Endothelial cell of umbilical vein (primary cell): Measurements from ENCODE around the gene URAD. TPM values are rescaled to one million over a fixed set of nuclear protein-coding genes. Genes with fewer than 3 reads are reported as not detected.
A peak's percentile ranks its signal among the peaks of the same experiment; 100 is the strongest.

Experiments
- BruUV-seq: library from RNA; stranded (reverse); fragments of 400-500 nt; replicated peaks from 2 replicates; lab custom pipeline; 2021; lab: Mats Ljungman, UMichigan
- CTCF ChIA-PET: fragments of 300-600, 350-600 bp; sonication (Branson Sonifier 250); formaldehyde crosslinking; loops from one replicate; lab custom pipeline; 2021; ENCODE audit warnings: antibody characterized with exemption, inconsistent platforms; lab: Charles Lee
- POLR2A ChIA-PET: fragments of 300-600, 350-600 bp; sonication (Branson Sonifier 250); formaldehyde crosslinking; loops from one replicate; lab custom pipeline; 2021; ENCODE audit warnings: antibody characterized with exemption, inconsistent platforms; lab: Charles Lee
- DNase-seq: peaks from one replicate; pipeline ENCODE4 v3.0.0-alpha.2; 2011; ENCODE audit warnings: low read depth, low spot score
- FAIRE-seq: peaks from 2 replicates; lab custom pipeline; 2011; peaks lifted over from hg19 to GRCh38; lab: Jason Lieb, UNC
- H2AFZ ChIP-seq: 2 replicates; pipeline ENCODE4 v1.6.0; 2012; ENCODE audit warnings: low read depth, low read length, control low read depth, inconsistent platforms
- H3K27ac ChIP-seq: 2 replicates; pipeline ENCODE4 v1.5.1; 2011; ENCODE audit warnings: low read depth, mild to moderate bottlenecking, control low read depth, low read length, moderate library complexity; ENCODE audit not compliant: insufficient read depth
- H3K27me3 ChIP-seq, 2 experiments: 2 replicates each; pipeline versions ENCODE4 v1.6.0 to v1.6.1; 2011; ENCODE audit warnings: low read length in 2 of 2, mixed read lengths in 1 of 2; ENCODE audit not compliant: control insufficient read depth in 2 of 2, insufficient read depth in 2 of 2
- H3K36me3 ChIP-seq, 2 experiments: 2 replicates in 1 of 2; 3 replicates in 1 of 2; pipeline ENCODE4 v1.5.1; 2011; ENCODE audit warnings: low read length in 2 of 2, mild to moderate bottlenecking in 1 of 2, moderate library complexity in 1 of 2; ENCODE audit not compliant: control insufficient read depth in 2 of 2, insufficient read depth in 2 of 2; ENCODE audit errors: extremely low read depth in 1 of 2
- H3K4me1 ChIP-seq: 3 replicates; pipeline ENCODE4 v1.5.1; 2011; ENCODE audit warnings: mild to moderate bottlenecking, low read length; ENCODE audit not compliant: control insufficient read depth, insufficient read depth; ENCODE audit errors: extremely low read depth
- H3K4me2 ChIP-seq: 2 replicates; pipeline ENCODE4 v1.6.1; 2011; ENCODE audit warnings: low read length, control low read depth, mixed read lengths; ENCODE audit not compliant: insufficient read depth
- H3K4me3 ChIP-seq, 3 experiments: fragments of 200-600 bp in 1 of 3; sonication (generic), shearing (Covaris generic) in 1 of 3; replicated peaks in 1 of 3; 2 replicates each; pipeline ENCODE4 v1.5.1; 2011 to 2016; ENCODE audit warnings: control low read depth in 3 of 3, low read length in 3 of 3, mild to moderate bottlenecking in 2 of 3, inconsistent platforms in 1 of 3, low read depth in 1 of 3, moderate library complexity in 1 of 3; ENCODE audit not compliant: insufficient read depth in 1 of 3
- H3K79me2 ChIP-seq: 2 replicates; pipeline ENCODE4 v1.6.0; 2012; ENCODE audit warnings: low read length, inconsistent platforms; ENCODE audit not compliant: control insufficient read depth, insufficient read depth
- H3K9ac ChIP-seq: replicated peaks from 2 replicates; pipeline ENCODE3; 2011; ENCODE audit warnings: low read length, control low read depth; ENCODE audit not compliant: insufficient read depth; ENCODE audit errors: extremely low read depth
- H3K9me1 ChIP-seq: replicated peaks from 3 replicates; pipeline ENCODE4 v1.6.0; 2011; ENCODE audit warnings: mild to moderate bottlenecking, low read length; ENCODE audit not compliant: control insufficient read depth, insufficient read depth; ENCODE audit errors: extremely low read depth
- H3K9me3 ChIP-seq: replicated peaks from 2 replicates; pipeline ENCODE4 v1.5.1; 2012; ENCODE audit warnings: low read length, inconsistent platforms; ENCODE audit not compliant: control insufficient read depth, insufficient read depth
- H4K20me1 ChIP-seq: replicated peaks from 2 replicates; pipeline ENCODE3; 2011; ENCODE audit warnings: mild to moderate bottlenecking, low read length; ENCODE audit not compliant: control insufficient read depth, insufficient read depth; ENCODE audit errors: extremely low read depth
- EZH2 ChIP-seq: IDR thresholded peaks from 2 replicates; pipeline ENCODE4 v1.6.1; 2012; ENCODE audit warnings: borderline replicate concordance, low read depth, mild to moderate bottlenecking, moderate library complexity, low read length, inconsistent platforms; ENCODE audit not compliant: severe bottlenecking
- FOS ChIP-seq: IDR thresholded peaks from 2 replicates; pipeline ENCODE4 v1.6.1; 2011; ENCODE audit warnings: mild to moderate bottlenecking, low read length, moderate library complexity, borderline replicate concordance; ENCODE audit not compliant: insufficient read depth
- JUN ChIP-seq: IDR thresholded peaks from 2 replicates; pipeline ENCODE4 v1.6.1; 2011; ENCODE audit warnings: borderline replicate concordance, low read depth; ENCODE audit not compliant: insufficient read length, insufficient read depth
- MAX ChIP-seq: IDR thresholded peaks from 2 replicates; pipeline ENCODE4 v1.6.1; 2011; ENCODE audit not compliant: insufficient read depth, insufficient read length
- MYC ChIP-seq: IDR thresholded peaks from one replicate; pipeline ENCODE4 v1.6.1; 2011; ENCODE audit warnings: mild to moderate bottlenecking, low read depth, low read length
- POLR2A ChIP-seq: IDR thresholded peaks from 2 replicates; pipeline ENCODE4 v1.6.1; 2012; ENCODE audit warnings: low read depth, mild to moderate bottlenecking, control low read depth, low read length
- dilution Hi-C: fragments of 300-500 bp; cut with MboI; formaldehyde crosslinking; loops from one replicate; pipeline ENCODE4 v1.15.0; 2019; ENCODE audit warnings: low sequenced_read_pairs; ENCODE audit not compliant: extremely low pct_ligation_motif_present
- intact Hi-C: fragments of 100-400 bp; cut with micrococcal nuclease; formaldehyde crosslinking; loops from one replicate; pipeline ENCODE4 v1.10.0; 2022
- polyA plus RNA-seq, 4 experiments: library from polyadenylated mRNA; depleted of rRNA in 3 of 4; stranded (reverse) in 3 of 4; unstranded in 1 of 4; fragments of >200 nt; gene quantifications; 2 replicates each; pipeline versions ENCODE4 v1.2.1 to v1.2.3, GENCODE V29; 2011 to 2012; ENCODE audit warnings: missing spikeins in 1 of 4
- total RNA-seq: library from RNA; stranded (reverse); gene quantifications from 2 replicates; pipeline ENCODE4 v1.2.3, GENCODE V29; 2021

URAD gene
- total and polyA plus RNA-seq, 2 donors (not counting 3 experiments of a cell fraction or from before 2014, with no cell fraction given), result not detected

GRCh38 chr13:27981006-27981708 lies 7.3 kb downstream of the URAD start:
- Histone ChIP-seq H4K20me1 (no peaks in the 10 kb centered on the region), H3K4me2 (no peak overlapping the region), H3K27me3 (peaks cover 60 to 66% of the 10 kb centered on the region in 2 experiments), H3K4me1 (no peaks in the 10 kb centered on the region), H3K36me3 (no peaks in the 10 kb centered on the region), H3K9me1 (no peaks in the 10 kb centered on the region), H2AFZ (no peak overlapping the region), H3K79me2 (no peaks in the 10 kb centered on the region), H3K9ac (no peak overlapping the region), H3K4me3 (no peak overlapping the region), H3K27ac (no peak overlapping the region), H3K9me3 (no peaks in the 10 kb centered on the region)
- no peak for TF ChIP-seq POLR2A
- peak; percentile 13 for TF ChIP-seq EZH2
- no peak for TF ChIP-seq MYC
- TF ChIP-seq FOS, result no peak
- TF ChIP-seq JUN, result no peak
- TF ChIP-seq MAX, result no peak
- DNase-seq, result no peak
- intact Hi-C loops (loop anchor here (10.0 kb wide), 1 partner anchor 996 kb away; no protein-coding TSS in a partner anchor), dilution Hi-C loops (no loop called here)
- FAIRE-seq, result no peak
- POLR2A ChIA-PET, result no interaction called here
- CTCF ChIA-PET, result interaction anchor here (1.2 to 9.6 kb wide), 5 partner anchors 11 to 619 kb away, joined by 3 to 207 read pairs (median 5); no protein-coding TSS in a partner anchor
- BruUV-seq, result no TSS peak
